ENCODE data around the gene MANEA.

Gene MANEA

DNA sequence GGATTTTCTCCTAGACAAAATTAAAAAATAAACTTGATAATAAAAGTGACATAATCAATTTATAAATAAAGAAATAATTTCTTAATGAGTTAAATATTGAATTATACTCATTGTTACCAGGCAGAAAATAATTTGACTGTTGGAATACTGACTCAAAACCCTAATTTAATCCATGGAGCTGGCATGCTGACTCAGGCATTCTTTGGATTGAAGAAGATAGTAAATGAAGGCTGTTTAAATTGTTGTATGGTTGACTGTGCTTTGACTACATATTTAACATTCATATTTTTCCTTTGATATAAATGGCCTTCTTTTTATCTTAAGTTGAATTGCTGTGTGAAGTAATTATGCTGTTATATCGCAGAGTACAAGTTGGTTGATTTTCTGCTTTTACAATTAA lies 11.7 kb downstream of the MANEA start:
- DNase-seq = no peak

DNA sequence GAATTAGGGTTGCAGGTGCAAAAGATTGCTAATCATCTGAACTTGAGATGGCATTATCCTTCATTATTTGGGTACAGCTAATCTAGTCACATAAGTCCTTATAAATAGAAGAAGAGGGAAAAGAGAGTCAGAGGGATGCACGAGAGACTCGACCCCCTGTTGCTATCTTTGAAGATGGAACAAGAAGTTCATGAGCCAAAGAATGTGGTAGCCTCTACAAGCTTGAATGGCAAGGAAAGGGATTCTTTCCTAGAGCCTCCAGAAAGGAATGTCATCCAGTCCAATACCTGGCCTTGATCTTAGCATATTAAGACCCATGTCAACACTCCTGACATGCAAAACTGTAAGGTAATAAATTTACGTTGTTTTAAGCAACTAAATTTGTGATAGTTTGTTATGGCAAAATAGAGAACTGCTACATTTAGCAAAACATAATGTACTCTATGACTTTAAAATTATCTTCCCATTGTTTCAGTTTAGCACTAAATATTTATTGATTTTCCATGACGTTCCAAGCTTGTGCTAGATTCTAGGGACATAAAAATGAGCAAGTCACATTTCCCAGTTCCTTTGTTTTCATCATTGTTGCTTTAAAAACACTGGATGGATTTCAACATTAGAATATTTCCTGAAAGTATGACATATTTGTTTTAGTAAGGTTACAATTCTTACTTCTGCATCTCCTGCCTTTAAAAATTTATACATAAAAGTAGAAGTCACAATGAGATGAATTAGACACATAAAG lies 12.7 kb downstream of the MANEA start:
- no peak for DNase-seq

DNA sequence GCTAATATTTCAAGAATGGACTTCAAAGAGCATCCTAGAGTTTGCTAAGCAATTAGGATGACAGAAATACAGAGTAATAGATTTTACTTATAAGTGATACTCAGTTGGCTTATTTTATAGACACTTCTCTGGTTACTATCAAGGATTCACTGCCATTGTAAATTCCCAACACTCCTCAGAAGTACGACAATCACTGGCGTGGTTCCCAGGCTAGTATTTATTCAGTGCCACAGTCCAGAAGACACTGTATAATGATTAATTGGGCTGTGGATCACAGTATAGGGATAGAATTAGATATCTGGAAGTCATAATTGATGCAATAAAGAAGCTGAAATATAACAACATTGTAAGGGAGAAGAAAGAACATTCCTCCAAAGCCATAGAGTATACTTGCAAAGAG lies 15.7 kb downstream of the MANEA start:
- no peak for DNase-seq

DNA sequence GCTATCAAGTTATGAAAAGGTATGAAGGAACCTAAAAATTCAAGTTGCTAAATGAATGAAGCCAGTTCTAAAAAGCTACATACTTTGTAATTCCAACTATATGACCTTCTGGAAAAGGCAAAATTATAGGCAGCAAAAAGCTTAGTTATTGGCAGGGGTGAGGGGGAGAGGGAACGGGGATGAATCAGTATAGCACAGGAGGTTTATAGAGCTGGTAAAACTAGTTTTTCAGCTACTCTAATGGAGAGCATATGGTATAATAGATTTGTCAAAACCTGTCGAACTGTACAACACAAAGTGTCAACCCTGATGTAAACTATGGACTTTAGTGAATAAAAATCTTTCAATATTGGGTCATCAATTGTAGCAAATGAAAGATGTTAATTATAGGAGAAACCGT lies 18.7 kb downstream of the MANEA start:
- no peak for DNase-seq

DNA sequence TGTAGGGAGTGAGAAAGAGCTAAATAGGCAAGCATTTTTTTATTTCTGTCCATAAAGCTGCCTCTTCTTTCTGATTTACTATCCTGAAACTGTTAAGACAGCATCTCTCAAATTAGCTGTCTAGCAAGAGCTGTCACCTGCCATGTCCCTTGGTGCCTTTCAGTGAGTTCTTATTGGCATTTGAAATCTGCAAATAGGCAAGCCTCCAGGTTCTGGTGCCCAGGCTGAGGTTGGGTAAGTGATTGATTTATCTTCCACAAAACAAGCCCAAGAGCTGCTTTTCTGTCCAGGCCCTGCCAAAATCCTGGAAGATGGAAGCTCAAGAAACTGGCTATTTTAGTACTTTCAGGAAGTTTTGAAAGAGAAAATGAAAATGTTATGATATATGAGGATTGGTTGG lies 22.4 kb downstream of the MANEA start:
- no peak for DNase-seq

DNA sequence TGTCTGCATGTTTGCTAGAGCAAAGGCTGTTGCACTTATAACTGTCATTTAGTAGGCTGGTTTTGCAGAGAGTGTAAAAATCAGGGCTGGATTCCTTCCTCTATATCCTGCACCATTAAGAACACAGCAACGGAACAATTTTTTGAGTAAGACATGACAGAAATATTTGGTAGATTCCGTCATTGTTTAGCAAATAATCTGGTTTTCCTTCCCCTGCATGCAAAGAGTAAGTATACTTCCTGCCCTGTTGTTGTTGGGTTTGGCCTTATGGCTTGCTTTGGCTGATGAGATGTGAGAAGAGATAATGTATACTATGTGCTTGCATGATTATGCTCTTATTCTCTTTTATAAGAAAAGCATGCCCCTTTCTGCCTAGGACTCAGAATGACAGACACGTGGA lies 23.8 kb downstream of the MANEA start:
- no peak for DNase-seq

DNA sequence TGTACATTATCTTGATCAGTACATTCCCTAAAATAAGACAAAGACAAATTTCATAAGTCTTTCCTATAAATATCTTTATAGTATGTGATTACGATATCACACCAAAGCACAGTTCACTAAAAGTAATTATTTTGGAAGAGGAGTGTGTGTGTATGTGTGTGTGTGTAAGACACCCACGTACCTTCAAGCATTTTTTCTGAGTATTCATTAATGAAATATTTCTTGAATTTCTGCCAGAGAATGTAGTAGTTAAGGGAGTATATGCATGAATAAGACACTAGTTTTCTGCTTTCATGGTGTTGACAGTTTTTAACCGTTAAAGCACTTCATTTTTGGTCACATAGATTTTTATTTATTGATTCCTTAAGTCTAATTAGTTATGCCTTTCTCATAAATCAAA lies 36.8 kb downstream of the MANEA start:
- DNase-seq = no peak

DNA sequence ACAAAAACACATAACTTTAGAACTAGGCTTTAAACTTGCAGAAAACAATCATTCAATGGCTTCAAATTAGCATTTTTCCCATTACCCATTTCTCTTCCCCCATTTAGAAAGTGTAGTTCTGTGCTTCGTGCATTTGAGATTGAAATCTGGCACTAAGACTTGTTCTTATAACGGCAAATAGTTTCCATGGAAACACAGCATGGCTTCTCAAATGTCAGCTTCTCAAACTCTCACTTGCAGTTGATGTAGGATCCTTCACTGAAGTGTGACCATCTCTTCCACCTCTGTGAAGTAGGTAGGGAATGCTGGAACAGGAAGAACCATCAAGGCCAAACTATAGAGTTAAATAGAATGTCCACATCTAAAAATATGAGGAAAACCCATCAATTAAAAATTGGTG lies 52.2 kb downstream of the MANEA start:
- no peak for DNase-seq

DNA sequence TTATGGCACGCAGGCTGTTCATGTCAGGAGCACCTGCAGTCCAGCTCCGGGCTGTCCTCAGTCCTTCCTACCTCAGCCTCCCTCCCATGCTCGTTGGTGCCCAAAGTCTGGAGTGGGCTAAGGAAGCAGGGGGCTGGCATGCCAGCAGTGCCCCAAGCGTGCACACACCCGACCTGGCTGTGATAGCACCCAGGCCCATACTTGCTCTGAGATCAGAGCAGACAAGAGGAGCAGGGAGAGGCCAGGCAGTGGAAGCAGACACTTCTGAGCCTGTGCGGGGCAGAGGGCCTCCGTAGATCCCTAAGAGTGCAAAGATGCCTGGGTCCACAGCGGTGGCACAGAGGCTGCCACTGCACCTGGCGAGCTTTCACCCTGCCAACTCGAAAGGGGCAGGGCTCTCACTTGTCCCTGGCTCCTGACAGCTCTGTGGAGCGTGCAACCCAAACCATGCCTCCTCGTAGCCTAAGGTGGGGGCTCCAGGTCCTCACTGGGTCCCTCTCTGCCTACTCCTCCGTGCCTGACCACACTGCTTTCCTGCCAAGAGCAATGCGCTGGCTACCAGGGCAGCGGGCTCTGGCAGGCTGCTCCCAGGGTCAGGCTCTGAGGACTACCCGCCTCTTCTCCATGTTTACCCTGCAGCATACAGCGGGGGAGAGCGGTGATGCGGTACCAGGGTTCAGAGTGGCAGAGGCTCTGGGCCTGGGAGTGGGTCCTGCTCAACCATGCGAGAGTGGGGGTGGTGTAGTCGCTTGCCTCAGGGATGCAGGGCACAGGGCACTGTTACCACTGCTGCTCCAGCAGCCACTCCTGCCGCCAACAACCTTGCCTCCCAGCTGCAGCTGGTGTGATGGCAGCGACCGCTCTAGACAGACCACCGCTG lies 59.5 kb downstream of the MANEA start:
- DNase-seq = no peak

DNA sequence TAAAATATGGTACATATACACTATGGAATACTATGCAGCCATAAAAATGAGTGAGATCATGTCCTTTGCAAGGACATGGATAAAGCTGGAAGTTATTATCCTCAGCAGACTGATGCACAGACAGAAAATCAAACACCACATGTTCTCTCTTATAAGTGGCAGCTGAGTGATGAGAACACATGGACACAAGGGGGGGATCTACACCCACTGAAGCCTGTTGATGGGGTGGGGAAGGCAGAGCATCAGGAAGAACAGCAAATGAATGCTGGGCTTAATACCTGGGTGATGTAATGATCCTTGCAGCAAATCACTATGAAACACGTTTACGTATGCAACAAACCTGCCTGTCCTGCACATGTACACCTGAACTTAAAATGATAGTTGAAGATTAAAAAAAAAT lies 71.3 kb downstream of the MANEA start:
- no peak for DNase-seq

DNA sequence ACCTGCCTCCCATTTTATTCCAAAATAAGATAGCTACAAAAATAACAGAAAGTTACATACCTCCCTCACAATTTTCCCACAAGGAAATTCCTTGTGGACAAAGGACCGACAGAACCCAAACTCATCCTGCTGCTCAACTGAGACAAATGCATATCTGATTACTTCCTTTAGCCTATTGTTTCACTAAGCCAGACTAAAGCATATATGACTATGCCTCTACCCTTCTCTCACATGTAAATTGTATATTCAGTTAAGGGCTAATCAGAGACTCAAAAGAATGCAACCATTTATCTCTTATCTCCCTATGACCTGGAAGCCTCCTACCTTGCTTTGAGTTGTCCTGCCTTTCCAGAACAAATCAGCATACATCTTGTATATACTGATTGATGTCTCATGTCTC lies 72.1 kb downstream of the MANEA start:
- no peak for DNase-seq

DNA sequence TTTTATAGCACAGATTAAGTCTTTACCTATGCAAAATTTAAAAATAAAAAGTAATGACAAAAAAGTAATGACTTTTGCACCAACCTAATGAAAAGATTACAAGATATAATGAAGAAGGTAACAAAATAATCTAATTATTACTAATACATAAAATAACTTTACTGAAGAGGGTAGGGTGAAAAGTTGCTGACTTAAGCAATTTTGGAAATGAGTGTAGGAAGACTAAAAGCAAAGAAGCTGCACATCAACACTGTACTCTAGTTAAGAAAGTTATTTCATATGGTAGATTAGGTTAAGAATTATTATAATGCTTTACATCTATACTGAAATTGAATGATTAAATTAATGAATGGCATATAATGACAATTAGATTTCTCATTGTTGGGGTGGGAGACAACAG lies 76.8 kb downstream of the MANEA start:
- DNase-seq = no peak

DNA sequence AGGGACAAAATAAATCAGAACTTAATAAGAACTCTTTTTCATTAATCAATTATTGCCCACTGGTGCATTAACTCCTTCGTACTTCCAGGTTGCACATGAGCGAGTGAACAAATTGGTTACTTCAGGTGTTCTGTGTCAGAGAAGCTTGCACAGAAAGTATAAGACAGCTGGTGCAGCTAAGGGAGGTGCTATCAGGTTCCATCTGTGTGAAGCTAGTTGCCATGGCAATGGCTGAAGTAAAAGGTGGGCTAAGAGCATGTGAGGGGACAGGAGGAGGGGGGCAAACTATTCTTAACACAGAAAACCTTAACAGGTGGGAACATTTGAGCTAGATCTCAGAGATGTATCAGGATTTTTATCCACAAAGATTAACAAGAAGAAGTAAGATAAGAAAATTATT lies 81.6 kb downstream of the MANEA start:
- no peak for DNase-seq

All from retina (tissue), 1 donor.